H1 (cell line): Measurements from ENCODE around the gene IL1RAP. TPM values are rescaled to one million over a fixed set of nuclear protein-coding genes. Genes with fewer than 3 reads are reported as not detected.

Experiments
- CEBPB ChIP-seq: IDR thresholded peaks from 2 replicates; pipeline ENCODE4 v1.6.1; 2012; ENCODE audit warnings: low read depth, low read length
- CTBP2 ChIP-seq: IDR thresholded peaks from 2 replicates; pipeline ENCODE4 v1.7.0; 2011; ENCODE audit warnings: borderline replicate concordance, mild to moderate bottlenecking, moderate library complexity, mixed read lengths, low read length; ENCODE audit not compliant: insufficient read depth, insufficient read length
- FOSL1 ChIP-seq: IDR thresholded peaks from 2 replicates; pipeline ENCODE4 v1.6.1; 2011; ENCODE audit warnings: mild to moderate bottlenecking, low read depth, low read length, moderate library complexity; ENCODE audit not compliant: insufficient read depth
- POLR2AphosphoS5 ChIP-seq: IDR thresholded peaks from 2 replicates; pipeline ENCODE4 v1.6.1; 2011; ENCODE audit warnings: low read depth, low read length
- POU5F1 ChIP-seq: IDR thresholded peaks from 2 replicates; pipeline ENCODE4 v1.6.1; 2011; ENCODE audit warnings: low read depth, mild to moderate bottlenecking, low read length, moderate library complexity
- RBBP5 ChIP-seq: IDR thresholded peaks from 2 replicates; pipeline ENCODE4 v1.7.1; 2012; ENCODE audit warnings: low read depth, mild to moderate bottlenecking, inconsistent platforms, low read length, moderate library complexity, borderline replicate concordance
- RXRA ChIP-seq: IDR thresholded peaks from 2 replicates; pipeline ENCODE4 v1.6.1; 2011; ENCODE audit warnings: low read depth, mild to moderate bottlenecking, low read length, moderate library complexity; ENCODE audit not compliant: insufficient read depth
- SRF ChIP-seq: IDR thresholded peaks from 2 replicates; pipeline ENCODE4 v1.6.1; 2011; ENCODE audit warnings: mild to moderate bottlenecking, low read depth, low read length, moderate library complexity
- polyA plus RNA-seq, 7 experiments: library from polyadenylated mRNA; depleted of rRNA in 3 of 7; stranded (reverse) in 5 of 7; unstranded in 2 of 7; fragments of >200 nt in 5 of 7; fragments of 200-250 nt in 2 of 7; gene quantifications; 1 replicate in 5 of 7; 2 replicates in 1 of 7; 4 replicates in 1 of 7; pipeline versions ENCODE4 v1.2.1 to v1.2.3, GENCODE V29; 2011 to 2013; ENCODE audit warnings: missing spikeins in 2 of 7, mixed read lengths in 2 of 7
- total RNA-seq: library from RNA; stranded (reverse); fragmentation: NEBNext Ultra II Directional; extraction: Animal tissue kit (Norgen Biotek cat#: 25700); gene quantifications from 2 replicates; pipeline ENCODE4 v1.2.1, GENCODE V29; 2021

Gene IL1RAP
- total and polyA plus RNA-seq, 2 of the 8 experiments (the other 6 are each of a cell fraction or from before 2014, with no cell fraction given), result 2.4 to 3.9 TPM

DNA sequence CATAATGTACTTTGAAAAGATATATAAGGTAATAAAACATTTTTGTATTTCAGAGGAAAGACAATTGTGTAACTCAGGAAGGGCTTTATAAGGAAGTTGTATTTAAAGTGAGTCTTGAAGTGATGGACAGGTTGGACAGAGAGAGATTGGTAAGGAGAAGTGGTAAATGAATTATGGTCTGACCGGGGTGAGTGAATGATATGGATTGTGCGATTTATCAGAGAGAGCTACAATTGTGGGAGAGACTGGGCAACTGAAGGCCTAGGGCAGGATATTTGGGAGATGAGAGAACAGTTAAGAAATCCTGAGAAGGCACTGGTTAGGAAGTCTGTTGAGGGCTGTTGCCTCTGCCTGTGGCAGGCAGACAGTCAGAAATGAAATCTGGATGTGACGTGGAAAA, 14.8 kb downstream of the IL1RAP start (continued):
- no peak for TF ChIP-seq POLR2AphosphoS5
- TF ChIP-seq CEBPB, result no peak
- TF ChIP-seq POU5F1, result no peak
- no peak for TF ChIP-seq FOSL1
- TF ChIP-seq RXRA, result no peak
- no peak for TF ChIP-seq RBBP5
- no peak for TF ChIP-seq SRF
- TF ChIP-seq CTBP2, result no peak
